ENCODE data around the gene PLCH1. TPM values are rescaled to one million over a fixed set of nuclear protein-coding genes. Genes with fewer than 3 reads are reported as not detected.

PLCH1 gene
- total RNA-seq, 2 experiments from 2014 or later: 0.03 to 0.20 TPM

- no peak for ATAC-seq (ENCODE audit: poor library complexity)
- DNase-seq: no peak
- CTCF ChIA-PET: no interaction called here
- no peak overlapping the region for H3K27ac Mint-ChIP-seq
- no peaks in the 10 kb centered on the region for H3K4me1 ChIP-seq (ENCODE audit: insufficient read depth, low read length)
- intact Hi-C loops (cut with DNase I, micrococcal nuclease): no loop called here
- H3K4me3 Mint-ChIP-seq: no peak overlapping the region
- no peaks in the 10 kb centered on the region for H3K36me3 Mint-ChIP-seq (ENCODE audit: low read depth)
- POLR2A ChIA-PET: no interaction called here
- H3K36me3 ChIP-seq (ENCODE audit: insufficient read depth, low read length): no peaks in the 10 kb centered on the region
- H3K27ac ChIP-seq (ENCODE audit: low read depth in 1 of 2, low read length in 2 of 2): no peak overlapping the region
- H3K4me3 ChIP-seq (ENCODE audit: low read length): no peak overlapping the region
- TF ChIP-seq CTCF (IDR thresholded peaks at IDR 0.05): no peak
- no peaks in the 10 kb centered on the region for H3K27me3 Mint-ChIP-seq
- H3K9me3 Mint-ChIP-seq: peaks cover 11% of the 10 kb centered on the region
- no peaks in the 10 kb centered on the region for H3K4me1 Mint-ChIP-seq (ENCODE audit: low read depth)
- peaks cover 4 to 17% of the 10 kb centered on the region in 2 experiments for H3K9me3 ChIP-seq (ENCODE audit: control insufficient read depth in 1 of 2, insufficient read depth in 1 of 2, low read length in 2 of 2)
- H3K27me3 ChIP-seq (ENCODE audit: control insufficient read depth in 1 of 2, insufficient read depth in 2 of 2, low read length in 2 of 2): no peaks in the 10 kb centered on the region
These were observed 137.1 kb downstream of the PLCH1 start for GRCh38 chr3:155607761-155608160.

- Histone ChIP-seq H3K9me3 (ENCODE audit: control insufficient read depth in 1 of 2, insufficient read depth in 1 of 2, low read length in 2 of 2) (peaks cover 4 to 17% of the 10 kb centered on the region in 2 experiments), H3K27ac (ENCODE audit: low read depth in 1 of 2, low read length in 2 of 2) (no peak overlapping the region), H3K36me3 (ENCODE audit: insufficient read depth, low read length) (no peaks in the 10 kb centered on the region), H3K4me3 (ENCODE audit: low read length) (no peak overlapping the region), H3K4me1 (ENCODE audit: insufficient read depth, low read length) (no peaks in the 10 kb centered on the region), H3K27me3 (ENCODE audit: control insufficient read depth in 1 of 2, insufficient read depth in 2 of 2, low read length in 2 of 2) (no peaks in the 10 kb centered on the region)
- CTCF ChIA-PET: no interaction called here
- no peak overlapping the region for H3K27ac Mint-ChIP-seq
- no peaks in the 10 kb centered on the region for H3K36me3 Mint-ChIP-seq (ENCODE audit: low read depth)
- POLR2A ChIA-PET: no interaction called here
- no peaks in the 10 kb centered on the region for H3K27me3 Mint-ChIP-seq
- ATAC-seq (ENCODE audit: poor library complexity) (no peak), DNase-seq (no peak)
- intact Hi-C loops (cut with DNase I, micrococcal nuclease): no loop called here
- no peak for TF ChIP-seq CTCF (IDR thresholded peaks at IDR 0.05)
- H3K4me3 Mint-ChIP-seq: no peak overlapping the region
- no peaks in the 10 kb centered on the region for H3K4me1 Mint-ChIP-seq (ENCODE audit: low read depth)
- H3K9me3 Mint-ChIP-seq: peaks cover 8% of the 10 kb centered on the region
These were observed 139.3 kb downstream of the PLCH1 start for GRCh38 chr3:155605571-155605970.

GRCh38 chr3:155604967-155605366, 139.9 kb downstream of the PLCH1 start:
- no peaks in the 10 kb centered on the region for H3K27me3 ChIP-seq (ENCODE audit: control insufficient read depth in 1 of 2, insufficient read depth in 2 of 2, low read length in 2 of 2)
- H3K27ac ChIP-seq (ENCODE audit: low read depth in 1 of 2, low read length in 2 of 2): no peak overlapping the region
- H3K4me3 ChIP-seq (ENCODE audit: low read length): no peak overlapping the region
- ChIA-PET CTCF (no interaction called here), POLR2A (no interaction called here)
- no peaks in the 10 kb centered on the region for H3K4me1 ChIP-seq (ENCODE audit: insufficient read depth, low read length)
- DNase-seq: no peak
- no peaks in the 10 kb centered on the region for H3K36me3 ChIP-seq (ENCODE audit: insufficient read depth, low read length)
- no peak overlapping the region for H3K4me3 Mint-ChIP-seq
- H3K27ac Mint-ChIP-seq: no peak overlapping the region
- H3K9me3 ChIP-seq (ENCODE audit: control insufficient read depth in 1 of 2, insufficient read depth in 1 of 2, low read length in 2 of 2): peaks cover 4 to 14% of the 10 kb centered on the region in 2 experiments
- intact Hi-C loops (cut with DNase I, micrococcal nuclease): no loop called here
- H3K9me3 Mint-ChIP-seq: peaks cover 7% of the 10 kb centered on the region
- H3K4me1 Mint-ChIP-seq (ENCODE audit: low read depth): no peaks in the 10 kb centered on the region
- H3K27me3 Mint-ChIP-seq: no peaks in the 10 kb centered on the region
- ATAC-seq (ENCODE audit: poor library complexity): no peak
- TF ChIP-seq CTCF (IDR thresholded peaks at IDR 0.05): no peak
- no peaks in the 10 kb centered on the region for H3K36me3 Mint-ChIP-seq (ENCODE audit: low read depth)

All from CD4-positive, alpha-beta T cell (primary cell).